Spleen (tissue), 11 donors: ENCODE measurements around the gene MYADM. TPM values are rescaled to one million over a fixed set of nuclear protein-coding genes. Genes with fewer than 3 reads are reported as not detected.

Source experiments
- DNase-seq: peaks from one replicate; pipeline ENCODE4 v3.0.0-alpha.2; 2020
- H3K27ac ChIP-seq, 8 donors: fragments of 200-600 bp; sonication (generic) in 7 of 8; 1 replicate in 4 of 8; 2 replicates in 4 of 8; pipeline versions ENCODE4 v1.5.0 to v1.8.0; 2016 to 2021; ENCODE audit warnings: inconsistent platforms in 4 of 8, mild to moderate bottlenecking in 4 of 8, moderate library complexity in 1 of 8
- H3K27me3 ChIP-seq, 7 donors: fragments of 200-600 bp; sonication (generic) in 6 of 7; replicated peaks in 1 of 7; 1 replicate in 4 of 7; 2 replicates in 3 of 7; pipeline versions ENCODE4 v1.5.0 to v1.8.0; 2016 to 2021; ENCODE audit warnings: inconsistent platforms in 3 of 7, mild to moderate bottlenecking in 1 of 7
- H3K36me3 ChIP-seq, 6 donors: fragments of 200-600 bp; sonication (generic) in 5 of 6; 1 replicate in 4 of 6; 2 replicates in 2 of 6; pipeline versions ENCODE4 v1.5.0 to v1.8.0; 2016 to 2021; ENCODE audit warnings: inconsistent platforms in 2 of 6
- H3K4me1 ChIP-seq, 6 donors: fragments of 200-600 bp; sonication (generic) in 5 of 6; 1 replicate in 3 of 6; 2 replicates in 3 of 6; pipeline versions ENCODE4 v1.5.0 to v1.8.0; 2016 to 2021; ENCODE audit warnings: inconsistent platforms in 3 of 6
- H3K4me3 ChIP-seq, 8 donors: fragments of 200-600 bp; sonication (generic) in 7 of 8; 1 replicate in 4 of 8; 2 replicates in 4 of 8; pipeline versions ENCODE4 v1.5.0 to v1.8.0; 2016 to 2021; ENCODE audit warnings: inconsistent platforms in 4 of 8, mild to moderate bottlenecking in 4 of 8, moderate library complexity in 2 of 8
- H3K9me3 ChIP-seq, 8 donors: fragments of 200-600 bp; sonication (generic) in 7 of 8; 1 replicate in 4 of 8; 2 replicates in 4 of 8; pipeline versions ENCODE4 v1.5.0 to v1.8.0; 2016 to 2021; ENCODE audit warnings: inconsistent platforms in 4 of 8
- POLR2A ChIP-seq, 3 donors: fragments of 450-650 bp; IDR thresholded peaks; one replicate each; pipeline ENCODE4 v1.5.1; 2017; ENCODE audit warnings: antibody characterized with exemption in 3 of 3, mild to moderate bottlenecking in 1 of 3
- POLR2AphosphoS5 ChIP-seq, 3 donors: sonication (generic); formaldehyde crosslinking; IDR thresholded peaks; one replicate each; pipeline ENCODE4 v1.5.1; 2017; ENCODE audit warnings: antibody characterized with exemption in 3 of 3
- WGBS, 5 donors: extraction: QIAGEN DNeasy Blood & Tissue Kit in 3 of 5; methylation state at CpG; one replicate each; pipeline versions ENCODE4 v1.1.5 to v1.1.7; 2013 to 2018; 5-methylcytosine and 5-hydroxymethylcytosine counted together
- intact Hi-C: fragments of 100-400 bp; cut with DNase I; formaldehyde crosslinking; loops from one replicate; pipeline ENCODE4 v1.15.0; 2023; ENCODE audit warnings: low total_unique reads
- polyA plus RNA-seq, 3 donors: library from polyadenylated mRNA; stranded (reverse); fragments of 200-250 nt; gene quantifications; one replicate each; pipeline ENCODE4 v1.2.1, GENCODE V29; 2013
- total RNA-seq, 7 donors: library from RNA; depleted of rRNA in 3 of 7; stranded (reverse); fragments of >200 nt in 3 of 7; fragmentation: NEBNext Ultra II Directional in 4 of 7; extraction: Animal tissue kit (Norgen Biotek cat#: 25700) in 4 of 7; gene quantifications; one replicate each; pipeline versions ENCODE4 v1.1.0 to v1.2.1, GENCODE V29; 2016 to 2021
- TF ChIP-seq, protein P1 (sequence below), 11 experiments: fragments of 200-600 bp in 7 of 11; fragments of 450-650 bp in 4 of 11; sonication (generic) in 4 of 11; IDR thresholded peaks in 8 of 11; conservative IDR thresholded peaks in 3 of 11; 1 replicate in 7 of 11; 2 replicates in 4 of 11; pipeline versions ENCODE4 v1.4.0 to v1.8.0; 2016 to 2021; ENCODE audit warnings: antibody characterized with exemption in 11 of 11, inconsistent platforms in 4 of 11, mild to moderate bottlenecking in 1 of 11
- donor health status: healthy with polysubstance abuse.
- donor health status: DM: no; HTN: no; CAD: no; lungs with moderate emphysema.
- donor health status: DM: no; HTN: no; CAD: no.
- donor health status: Bipolar disorder and iron deficiency.
- donor health status: healthy.
- donor health status: DM: no; HTN: no; CAD: no.
- donor health status: DM: yes; HTN: yes; CAD: no.

The MYADM gene
- total and polyA plus RNA-seq, 10 donors: 9.1 to 146 (median 50.8) TPM

DNA sequence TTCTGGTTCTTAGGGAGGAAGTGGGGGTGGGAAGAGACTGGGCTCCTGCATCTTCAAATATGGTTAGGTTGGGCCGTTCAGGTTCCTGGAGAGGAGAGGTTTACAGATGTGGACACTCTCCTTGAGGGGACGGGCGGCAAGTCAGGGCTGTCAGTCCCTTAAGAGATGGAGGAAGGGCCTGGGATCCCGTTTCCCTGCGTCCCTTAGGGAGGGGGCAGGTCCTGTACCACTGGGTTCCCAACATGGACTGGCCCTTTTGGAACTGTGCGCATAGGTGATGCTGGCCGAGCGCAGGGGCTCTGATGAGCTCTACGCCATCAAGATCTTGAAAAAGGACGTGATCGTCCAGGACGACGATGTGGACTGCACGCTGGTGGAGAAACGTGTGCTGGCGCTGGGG lies 30.5 kb downstream of the MYADM start:
- H3K27ac ChIP-seq: no peak overlapping the region
- TF ChIP-seq, protein P1, sequence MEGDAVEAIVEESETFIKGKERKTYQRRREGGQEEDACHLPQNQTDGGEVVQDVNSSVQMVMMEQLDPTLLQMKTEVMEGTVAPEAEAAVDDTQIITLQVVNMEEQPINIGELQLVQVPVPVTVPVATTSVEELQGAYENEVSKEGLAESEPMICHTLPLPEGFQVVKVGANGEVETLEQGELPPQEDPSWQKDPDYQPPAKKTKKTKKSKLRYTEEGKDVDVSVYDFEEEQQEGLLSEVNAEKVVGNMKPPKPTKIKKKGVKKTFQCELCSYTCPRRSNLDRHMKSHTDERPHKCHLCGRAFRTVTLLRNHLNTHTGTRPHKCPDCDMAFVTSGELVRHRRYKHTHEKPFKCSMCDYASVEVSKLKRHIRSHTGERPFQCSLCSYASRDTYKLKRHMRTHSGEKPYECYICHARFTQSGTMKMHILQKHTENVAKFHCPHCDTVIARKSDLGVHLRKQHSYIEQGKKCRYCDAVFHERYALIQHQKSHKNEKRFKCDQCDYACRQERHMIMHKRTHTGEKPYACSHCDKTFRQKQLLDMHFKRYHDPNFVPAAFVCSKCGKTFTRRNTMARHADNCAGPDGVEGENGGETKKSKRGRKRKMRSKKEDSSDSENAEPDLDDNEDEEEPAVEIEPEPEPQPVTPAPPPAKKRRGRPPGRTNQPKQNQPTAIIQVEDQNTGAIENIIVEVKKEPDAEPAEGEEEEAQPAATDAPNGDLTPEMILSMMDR (IDR thresholded peaks at IDR 0.05 in 8 of 11, conservative IDR thresholded peaks at IDR 0.05 in 3 of 11): no peak
- TF ChIP-seq POLR2A (IDR thresholded peaks at IDR 0.05): no peak
- TF ChIP-seq POLR2AphosphoS5 (IDR thresholded peaks at IDR 0.05): no peak
- peaks cover 0 to 100% (median 25%) of the 10 kb centered on the region in 7 donors for H3K27me3 ChIP-seq
- DNase-seq: no peak
- H3K4me3 ChIP-seq: no peak overlapping the region
- peaks cover 0 to 7% (median 0%) of the 10 kb centered on the region in 8 donors for H3K9me3 ChIP-seq
- peaks cover 0 to 4% (median 0%) of the 10 kb centered on the region in 6 donors for H3K4me1 ChIP-seq
- no peaks in the 10 kb centered on the region for H3K36me3 ChIP-seq
- intact Hi-C loops: no loop called here
- 9 to 30% (median 17%) methylated on average over 11 to 16 of the region's 16 CpGs for WGBS, 5 donors

DNA sequence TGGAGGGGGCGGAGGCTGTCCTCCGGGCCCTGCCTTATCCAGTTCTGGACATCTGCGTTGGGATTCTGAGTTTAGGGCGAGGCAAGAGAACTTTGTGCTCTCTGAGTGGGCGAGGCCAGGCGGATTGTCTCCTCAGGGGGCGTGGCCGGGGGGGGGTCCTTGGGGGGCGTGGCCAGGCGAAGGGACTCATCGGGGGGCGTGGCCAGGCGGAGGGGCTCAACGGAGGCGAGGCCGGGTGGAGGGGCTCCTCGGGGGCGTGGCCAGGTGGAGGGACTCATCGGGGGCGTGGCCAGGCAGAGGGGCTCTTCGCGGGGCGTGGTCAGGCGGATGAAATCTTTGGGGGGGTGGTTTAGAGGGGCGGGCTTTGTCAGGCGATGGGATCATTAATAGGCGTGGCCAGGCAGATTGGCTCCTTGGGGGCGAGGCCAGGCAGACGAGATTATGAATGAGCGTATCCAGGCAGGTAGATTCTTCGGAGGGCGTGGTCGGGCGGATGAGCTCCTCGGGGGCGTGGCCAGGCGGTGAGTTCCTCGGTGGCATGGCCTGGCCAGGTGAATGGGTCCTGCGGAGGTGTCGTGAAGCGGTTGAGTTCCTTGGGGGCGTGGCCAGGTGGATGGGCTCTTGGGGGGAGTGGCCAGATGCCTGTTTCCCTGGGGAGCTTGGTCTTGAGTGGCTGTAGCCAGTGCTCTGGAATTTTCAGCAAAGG lies 31.1 kb downstream of the MYADM start:
- TF ChIP-seq, protein P1 (IDR thresholded peaks at IDR 0.05 in 8 of 11, conservative IDR thresholded peaks at IDR 0.05 in 3 of 11): no peak
- TF ChIP-seq POLR2AphosphoS5 (IDR thresholded peaks at IDR 0.05) (no peak), POLR2A (IDR thresholded peaks at IDR 0.05) (no peak)
- H3K4me1 ChIP-seq: peaks cover 0 to 4% (median 0%) of the 10 kb centered on the region in 6 donors
- H3K27me3 ChIP-seq: peaks cover 0 to 100% (median 21%) of the 10 kb centered on the region in 7 donors
- no peak for DNase-seq
- no peak overlapping the region for H3K4me3 ChIP-seq
- peaks cover 0 to 7% (median 0%) of the 10 kb centered on the region in 8 donors for H3K9me3 ChIP-seq
- intact Hi-C loops: no loop called here
- no peak overlapping the region for H3K27ac ChIP-seq
- WGBS, 5 donors: 6 to 11% (median 8%) methylated on average over 23 to 42 of the region's 42 CpGs
- H3K36me3 ChIP-seq: no peaks in the 10 kb centered on the region

DNA sequence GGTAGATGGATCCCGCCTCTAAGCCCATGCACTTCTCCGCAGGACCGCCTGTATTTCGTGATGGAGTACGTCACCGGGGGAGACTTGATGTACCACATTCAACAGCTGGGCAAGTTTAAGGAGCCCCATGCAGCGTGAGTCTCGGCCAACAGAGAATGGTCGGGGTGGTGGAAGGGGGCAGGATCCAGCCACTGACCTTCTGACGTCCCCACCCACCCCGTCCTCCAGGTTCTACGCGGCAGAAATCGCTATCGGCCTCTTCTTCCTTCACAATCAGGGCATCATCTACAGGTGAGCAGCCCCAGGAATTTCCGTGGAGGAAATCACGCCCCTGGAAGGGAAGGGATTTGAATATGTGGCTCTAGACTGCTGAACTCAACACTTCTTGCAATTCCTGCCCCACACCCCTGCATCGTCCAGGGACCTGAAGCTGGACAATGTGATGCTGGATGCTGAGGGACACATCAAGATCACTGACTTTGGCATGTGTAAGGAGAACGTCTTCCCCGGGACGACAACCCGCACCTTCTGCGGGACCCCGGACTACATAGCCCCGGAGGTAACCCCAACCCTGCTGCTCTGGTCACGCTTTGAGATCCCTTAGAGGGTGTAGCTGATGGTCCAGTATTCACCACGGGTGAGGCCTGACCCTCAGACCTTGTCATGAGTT lies 32.6 kb downstream of the MYADM start:
- intact Hi-C loops: loop anchor here (10.0 kb wide), 1 partner anchor 124 kb away; no protein-coding TSS in a partner anchor
- 87 to 93% (median 93%) methylated on average over 20 to 27 of the region's 27 CpGs for WGBS, 5 donors
- H3K27me3 ChIP-seq: peaks cover 0 to 100% (median 19%) of the 10 kb centered on the region in 7 donors
- H3K4me1 ChIP-seq: peaks cover 0 to 4% (median 0%) of the 10 kb centered on the region in 6 donors
- no peak for DNase-seq
- H3K27ac ChIP-seq: no peak overlapping the region
- H3K9me3 ChIP-seq: peaks cover 0 to 7% (median 0%) of the 10 kb centered on the region in 8 donors
- no peaks in the 10 kb centered on the region for H3K36me3 ChIP-seq
- no peak overlapping the region for H3K4me3 ChIP-seq
- TF ChIP-seq, protein P1 (IDR thresholded peaks at IDR 0.05 in 8 of 11, conservative IDR thresholded peaks at IDR 0.05 in 3 of 11): no peak
- no peak for TF ChIP-seq POLR2AphosphoS5 (IDR thresholded peaks at IDR 0.05)
- no peak for TF ChIP-seq POLR2A (IDR thresholded peaks at IDR 0.05)
